HG02759 (cell line): ENCODE results near the gene SUCNR1.

Source experiments
- ATAC-seq: cut with Tn5 transposase; IDR thresholded peaks from one replicate; pipeline ENCODE4 v1.9.1; 2021; ENCODE audit warnings: mild to moderate bottlenecking, moderate library complexity; ENCODE audit not compliant: unreplicated experiment

SUCNR1 gene

DNA sequence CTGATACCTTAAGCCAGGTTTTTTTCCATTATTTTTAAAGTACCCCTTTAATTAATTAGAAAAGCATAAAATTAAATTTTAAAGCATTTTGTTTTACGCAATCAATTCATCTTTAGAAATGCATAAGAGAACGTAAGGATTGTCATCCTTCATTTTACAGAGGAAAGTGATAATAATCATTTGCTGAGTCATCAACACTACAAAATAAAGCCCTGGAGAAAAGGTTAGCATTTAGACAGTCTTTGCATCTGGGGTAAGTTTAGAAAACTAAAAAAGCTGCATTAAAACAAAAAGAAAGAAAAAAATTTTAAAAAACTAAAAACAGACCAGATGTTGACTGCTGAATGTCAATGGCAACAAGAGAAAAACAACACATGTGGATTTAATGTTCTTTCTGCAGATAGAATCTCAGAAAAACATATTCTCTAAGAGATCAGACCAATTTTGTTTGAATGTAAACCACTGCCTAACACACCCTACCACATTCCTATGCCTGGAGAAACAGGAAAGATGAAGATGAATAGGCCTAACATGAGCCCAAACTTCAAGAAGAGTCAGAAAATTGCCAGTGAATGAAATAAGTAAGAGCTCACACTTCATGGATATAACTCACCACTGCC is 59.9 kb downstream of the SUCNR1 start:
- ATAC-seq, result no peak
